A549 (cell line): ENCODE data around the gene PIEZO2. TPM values are rescaled to one million over a fixed set of nuclear protein-coding genes. Genes with fewer than 3 reads are reported as not detected.

Experiments
- ATAC-seq, 2 experiments: fragments of 200-7000 bp in 1 of 2; fragments of >200 bp in 1 of 2; cut with Nextera tagmentation in 1 of 2; cut with Tn5 transposase in 1 of 2; 3 replicates each; pipeline versions ENCODE4 v1.8.0 to v1.9.1; 2018 to 2020; ENCODE audit warnings: mild to moderate bottlenecking in 1 of 2, moderate library complexity in 1 of 2
- CTCF ChIA-PET: fragments of 300-600 bp; sonication (Branson Sonifier 250); formaldehyde crosslinking; extraction: SDS; loops from one replicate; lab custom pipeline; 2021; ENCODE audit warnings: antibody characterized with exemption, inconsistent platforms; lab: Yijun Ruan, JAX
- POLR2A ChIA-PET: fragments of 350-600 bp; formaldehyde crosslinking; extraction: SDS; loops from one replicate; lab custom pipeline; 2021; ENCODE audit warnings: antibody characterized with exemption, inconsistent platforms; lab: Yijun Ruan, JAX
- DNase-seq, 2 experiments: peaks; one replicate each; pipeline versions ENCODE4 v3.0.0 to v3.0.0-alpha.2; 2011 to 2016; ENCODE audit warnings: low read depth in 1 of 2, low spot score in 1 of 2
- FAIRE-seq: peaks from 2 replicates; lab custom pipeline; 2011; peaks lifted over from hg19 to GRCh38; lab: Jason Lieb, UNC
- H3K27ac ChIP-seq, 2 experiments: fragments of >200 bp; sonication (Bioruptor Twin); formaldehyde crosslinking; 3 replicates each; pipeline ENCODE4 v1.5.1; 2016 to 2017
- H3K4me1 ChIP-seq: fragments of >200 bp; sonication (Bioruptor Twin); formaldehyde crosslinking; 3 replicates; pipeline ENCODE4 v1.6.1; 2016
- H3K4me2 ChIP-seq: fragments of >200 bp; sonication (Bioruptor Twin); formaldehyde crosslinking; 3 replicates; pipeline ENCODE4 v1.6.1; 2016
- H3K4me3 ChIP-seq: fragments of >200 bp; sonication (Bioruptor Twin); formaldehyde crosslinking; 3 replicates; pipeline ENCODE4 v1.5.1; 2016
- H3K9me3 ChIP-seq: fragments of >200 bp; sonication (Bioruptor Twin); formaldehyde crosslinking; 3 replicates; pipeline ENCODE4 v1.6.1; 2016
- CBX2 ChIP-seq: fragments of 200-600 bp; sonication (generic); IDR thresholded peaks from 2 replicates; pipeline ENCODE4 v1.6.1; 2016; ENCODE audit warnings: low read depth, mild to moderate bottlenecking, borderline replicate concordance
- CEBPB ChIP-seq, 2 experiments: fragments of >200 bp in 1 of 2; sonication (Bioruptor Twin) in 1 of 2; formaldehyde crosslinking in 1 of 2; IDR thresholded peaks; 2 replicates each; pipeline ENCODE4 v1.6.1; 2012 to 2016
- EP300 ChIP-seq, 2 experiments: fragments of >200 bp; sonication (Bioruptor Twin); formaldehyde crosslinking; IDR thresholded peaks; 2 replicates in 1 of 2; 3 replicates in 1 of 2; pipeline ENCODE4 v1.6.1; 2016 to 2017
- FOSB ChIP-seq: fragments of 250-450 bp; sonication (Bioruptor Pico); IDR thresholded peaks from 2 replicates; pipeline ENCODE4 v1.5.0; 2020; ENCODE audit warnings: mild to moderate bottlenecking, moderate library complexity
- FOSL2 ChIP-seq, 2 experiments: fragments of 450-650 bp in 1 of 2; fragments of >200 bp in 1 of 2; sonication (Bioruptor Twin) in 1 of 2; formaldehyde crosslinking; IDR thresholded peaks; 2 replicates each; pipeline versions ENCODE4 v1.5.0 to v1.6.1; 2016 to 2020; ENCODE audit warnings: mild to moderate bottlenecking in 1 of 2, moderate library complexity in 1 of 2
- FOXS1 ChIP-seq: fragments of 250-450 bp; sonication (Bioruptor Pico); IDR thresholded peaks from 2 replicates; pipeline ENCODE4 v1.5.0; 2020; ENCODE audit warnings: mild to moderate bottlenecking, moderate library complexity
- HES2 ChIP-seq: fragments of >200 bp; sonication (Bioruptor Twin); formaldehyde crosslinking; IDR thresholded peaks from 2 replicates; pipeline ENCODE4 v1.6.1; 2016
- JUN ChIP-seq, 2 experiments: fragments of >200 bp; sonication (Bioruptor Twin); formaldehyde crosslinking; IDR thresholded peaks; 2 replicates in 1 of 2; 3 replicates in 1 of 2; pipeline ENCODE4 v1.6.1; 2016 to 2017
- MAZ ChIP-seq: fragments of 150-350 bp; IDR thresholded peaks from 2 replicates; pipeline ENCODE4 v1.6.1; 2014; ENCODE audit warnings: antibody characterized with exemption, low read depth, low read length, borderline replicate concordance
- MYC ChIP-seq: IDR thresholded peaks from 2 replicates; pipeline ENCODE4 v1.6.1; 2012; ENCODE audit warnings: mild to moderate bottlenecking, inconsistent platforms, low read length, improper control_type of control experiment, borderline replicate concordance
- PBX3 ChIP-seq: IDR thresholded peaks from 2 replicates; pipeline ENCODE4 v1.6.1; 2012
- RAD21 ChIP-seq, 2 experiments: fragments of >200 bp in 1 of 2; sonication (Bioruptor Twin) in 1 of 2; formaldehyde crosslinking in 1 of 2; IDR thresholded peaks in 1 of 2; conservative IDR thresholded peaks in 1 of 2; 2 replicates in 1 of 2; 3 replicates in 1 of 2; pipeline ENCODE4 v1.6.1; 2012 to 2018; ENCODE audit warnings: inconsistent platforms in 1 of 2
- RARB ChIP-seq: fragments of 250-450 bp; sonication (Bioruptor Pico); IDR thresholded peaks from 2 replicates; pipeline ENCODE4 v1.8.0; 2021; ENCODE audit warnings: mild to moderate bottlenecking, moderate library complexity
- SREBF2 ChIP-seq: fragments of 450-650 bp; IDR thresholded peaks from 2 replicates; pipeline ENCODE4 v1.6.1; 2014; ENCODE audit warnings: mild to moderate bottlenecking, moderate library complexity
- TFCP2L1 ChIP-seq: fragments of 250-450 bp; sonication (Bioruptor Pico); IDR thresholded peaks from 2 replicates; pipeline ENCODE4 v1.5.0; 2021; ENCODE audit warnings: mild to moderate bottlenecking
- WGBS: methylation state at CpG from one replicate; pipeline ENCODE4 v1.1.6; 2017; ENCODE audit errors: missing lambda C conversion rate; 5-methylcytosine and 5-hydroxymethylcytosine counted together
- polyA plus RNA-seq, 4 experiments: library from polyadenylated mRNA; depleted of rRNA in 3 of 4; stranded (reverse); fragments of >200 nt; fragmentation: RNase III in 1 of 4; extraction: RNeasy Plus Mini Kit Qiagen cat#74134 plus additional on column Dnase treatment in 1 of 4; gene quantifications; 2 replicates in 3 of 4; 3 replicates in 1 of 4; pipeline ENCODE4 v1.2.3, GENCODE V29; 2011 to 2017
- TF ChIP-seq, protein P1 (sequence below): fragments of >200 bp; sonication (Bioruptor Twin); formaldehyde crosslinking; IDR thresholded peaks from 3 replicates; pipeline ENCODE4 v1.5.1; 2016
- TF ChIP-seq, protein P2 (sequence below): fragments of 450-650 bp; IDR thresholded peaks from 2 replicates; pipeline ENCODE4 v1.6.1; 2014; ENCODE audit warnings: antibody characterized with exemption

Gene PIEZO2
- polyA plus RNA-seq, 2 of the 4 experiments (the other 2 are of a cell fraction) = 0.80 to 1.6 TPM

DNA sequence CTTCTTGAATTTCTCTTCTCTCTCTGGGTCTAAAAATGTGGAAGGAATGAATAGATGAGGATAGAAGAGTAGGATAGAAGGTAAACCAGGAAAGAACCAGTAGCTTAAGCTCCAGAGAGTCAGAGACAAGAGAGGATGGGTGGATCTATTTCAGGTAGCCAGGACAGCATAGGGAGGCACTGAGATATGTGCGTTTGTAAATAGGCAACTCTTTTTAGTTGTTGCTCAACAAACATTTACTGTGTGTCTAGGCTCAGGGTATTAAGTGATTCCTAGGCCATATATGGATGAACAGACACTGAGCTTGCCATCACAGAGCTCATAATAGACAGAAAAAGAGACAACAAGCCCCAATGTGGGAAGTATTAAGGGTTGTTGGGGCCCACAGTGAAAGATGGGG, 463.1 kb downstream of the PIEZO2 start:
- TF ChIP-seq CEBPB (IDR thresholded peaks at IDR 0.05) = no peak
- no peak for TF ChIP-seq PBX3
- TF ChIP-seq MYC = no peak
- no peak for TF ChIP-seq RAD21 (conservative IDR thresholded peaks at IDR 0.05 in 1 of 2, IDR thresholded peaks at IDR 0.05 in 1 of 2)
- TF ChIP-seq, protein P1, sequence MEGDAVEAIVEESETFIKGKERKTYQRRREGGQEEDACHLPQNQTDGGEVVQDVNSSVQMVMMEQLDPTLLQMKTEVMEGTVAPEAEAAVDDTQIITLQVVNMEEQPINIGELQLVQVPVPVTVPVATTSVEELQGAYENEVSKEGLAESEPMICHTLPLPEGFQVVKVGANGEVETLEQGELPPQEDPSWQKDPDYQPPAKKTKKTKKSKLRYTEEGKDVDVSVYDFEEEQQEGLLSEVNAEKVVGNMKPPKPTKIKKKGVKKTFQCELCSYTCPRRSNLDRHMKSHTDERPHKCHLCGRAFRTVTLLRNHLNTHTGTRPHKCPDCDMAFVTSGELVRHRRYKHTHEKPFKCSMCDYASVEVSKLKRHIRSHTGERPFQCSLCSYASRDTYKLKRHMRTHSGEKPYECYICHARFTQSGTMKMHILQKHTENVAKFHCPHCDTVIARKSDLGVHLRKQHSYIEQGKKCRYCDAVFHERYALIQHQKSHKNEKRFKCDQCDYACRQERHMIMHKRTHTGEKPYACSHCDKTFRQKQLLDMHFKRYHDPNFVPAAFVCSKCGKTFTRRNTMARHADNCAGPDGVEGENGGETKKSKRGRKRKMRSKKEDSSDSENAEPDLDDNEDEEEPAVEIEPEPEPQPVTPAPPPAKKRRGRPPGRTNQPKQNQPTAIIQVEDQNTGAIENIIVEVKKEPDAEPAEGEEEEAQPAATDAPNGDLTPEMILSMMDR = no peak
- TF ChIP-seq FOXS1 (CRISPR knock-in tag) = no peak
- TF ChIP-seq JUN (IDR thresholded peaks at IDR 0.05) = no peak
- no peak for TF ChIP-seq CBX2
- TF ChIP-seq FOSB = no peak
- TF ChIP-seq RARB = no peak
- ChIA-PET POLR2A (no interaction called here), CTCF (interaction anchor here (1.0 kb wide), 1 partner anchor 7 kb away, joined by 3 read pairs; no protein-coding TSS in a partner anchor)
- WGBS = 0% methylated on average over 1 of the region's 1 CpG
- H3K4me2 ChIP-seq = no peak overlapping the region
- ATAC-seq (no peak), DNase-seq (no peak), FAIRE-seq (no peak)
- H3K27ac ChIP-seq = no peak overlapping the region
- no peaks in the 10 kb centered on the region for H3K9me3 ChIP-seq
- H3K4me3 ChIP-seq = no peak overlapping the region
- H3K4me1 ChIP-seq = no peaks in the 10 kb centered on the region

- ATAC-seq = no peak
Observed at GRCh38 chr18:10685484-10685883, 463.9 kb downstream of the PIEZO2 start.

DNA sequence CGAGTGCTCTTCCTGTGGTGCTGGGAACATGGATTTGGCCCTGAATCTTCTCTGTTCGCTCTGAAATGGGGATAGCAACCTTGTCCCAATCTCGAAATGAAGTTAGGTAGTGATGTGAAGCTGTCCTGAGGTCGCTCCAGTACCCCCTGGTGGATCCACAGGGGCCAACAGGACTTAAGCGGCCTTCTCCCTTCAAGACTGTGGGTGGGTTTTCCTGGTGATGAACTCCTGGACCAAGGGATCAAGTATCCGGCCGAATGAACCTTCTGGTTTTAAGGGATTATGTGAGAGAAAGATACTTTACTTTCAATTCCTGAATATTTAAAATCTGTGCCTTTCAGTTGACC, 467.0 kb downstream of the PIEZO2 start:
- Histone ChIP-seq H3K4me2 (no peak overlapping the region), H3K4me1 (no peaks in the 10 kb centered on the region), H3K4me3 (no peak overlapping the region), H3K27ac (no peak overlapping the region), H3K9me3 (no peaks in the 10 kb centered on the region)
- CTCF ChIA-PET = no interaction called here
- POLR2A ChIA-PET = no interaction called here
- ATAC-seq = 0 out of 6 replicates have a peak, but pooled peaks of 1 of the 2 experiments have one; percentile 42
- DNase-seq = peak in 1 of 2 experiments; percentile 5
- no peak for FAIRE-seq
- TF ChIP-seq HES2 (no peak), EP300 (IDR thresholded peaks at IDR 0.05) (no peak), SREBF2 (no peak), TFCP2L1 (no peak)
- TF ChIP-seq, protein P2, sequence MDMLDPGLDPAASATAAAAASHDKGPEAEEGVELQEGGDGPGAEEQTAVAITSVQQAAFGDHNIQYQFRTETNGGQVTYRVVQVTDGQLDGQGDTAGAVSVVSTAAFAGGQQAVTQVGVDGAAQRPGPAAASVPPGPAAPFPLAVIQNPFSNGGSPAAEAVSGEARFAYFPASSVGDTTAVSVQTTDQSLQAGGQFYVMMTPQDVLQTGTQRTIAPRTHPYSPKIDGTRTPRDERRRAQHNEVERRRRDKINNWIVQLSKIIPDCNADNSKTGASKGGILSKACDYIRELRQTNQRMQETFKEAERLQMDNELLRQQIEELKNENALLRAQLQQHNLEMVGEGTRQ = no peak
- 30% methylated on average over 5 of the region's 7 CpGs for whole genome bisulfite sequencing

More at GRCh38 chr18:10685484-10685883, 463.9 kb downstream of the PIEZO2 start:
- FAIRE-seq (no peak), DNase-seq (no peak)
- H3K9me3 ChIP-seq = no peaks in the 10 kb centered on the region
- no peak overlapping the region for H3K4me2 ChIP-seq
- TF ChIP-seq MAZ (no peak), FOSL2 (IDR thresholded peaks at IDR 0.05) (no peak), FOSL2 (CRISPR knock-in tag; IDR thresholded peaks at IDR 0.05) (no peak), CEBPB (IDR thresholded peaks at IDR 0.05) (no peak)
- 49% methylated on average over 15 of the region's 15 CpGs for whole genome bisulfite sequencing
- no peak overlapping the region for H3K4me3 ChIP-seq
- POLR2A ChIA-PET = no interaction called here
- no peak overlapping the region for H3K27ac ChIP-seq
- CTCF ChIA-PET = no interaction called here
- no peaks in the 10 kb centered on the region for H3K4me1 ChIP-seq
